ENCODE results near the gene MDN1. TPM values are rescaled to one million over a fixed set of nuclear protein-coding genes. Genes with fewer than 3 reads are reported as not detected.

The MDN1 gene
- total RNA-seq, 2 donors from 2014 or later, result 85.4 to 145 TPM

DNA sequence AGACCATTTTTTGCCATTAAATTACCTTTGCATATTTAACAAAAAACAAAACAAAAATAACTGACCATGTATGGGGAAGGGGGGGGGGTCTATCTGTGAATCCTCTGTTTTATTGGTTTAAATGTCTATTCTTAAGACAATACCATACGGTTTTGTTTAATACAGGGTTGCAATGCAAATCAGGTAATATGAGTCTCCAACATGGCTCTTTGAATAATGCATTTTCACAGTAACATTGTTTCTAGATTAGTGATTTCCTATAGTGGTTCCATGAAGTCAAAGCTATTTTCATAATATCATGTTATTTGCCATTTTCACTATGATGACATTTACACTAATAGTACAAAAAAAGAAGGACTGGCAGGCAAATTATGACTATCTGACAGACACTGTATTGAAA is 116.3 kb downstream of the MDN1 start:
- H3K9me3 Mint-ChIP-seq, result no peaks in the 10 kb centered on the region
- no peaks in the 10 kb centered on the region for H3K27me3 Mint-ChIP-seq (ENCODE audit: insufficient read depth)
- H3K36me3 Mint-ChIP-seq (ENCODE audit: low read depth), result peaks cover 77% of the 10 kb centered on the region
- no peak overlapping the region for H3K27ac Mint-ChIP-seq
- Histone ChIP-seq H3K27me3 (ENCODE audit: control insufficient read depth, insufficient read depth, low read length, poor library complexity, severe bottlenecking) (no peaks in the 10 kb centered on the region), H3K4me3 (ENCODE audit: low read length) (no peak overlapping the region), H3K9ac (ENCODE audit: extremely low read depth, low read length, poor library complexity, severe bottlenecking) (no peak overlapping the region), H3K27ac (ENCODE audit: low read depth, low read length) (no peak overlapping the region), H3K4me1 (ENCODE audit: control insufficient read depth, insufficient read depth, low read length) (peaks cover 7% of the 10 kb centered on the region), H3K36me3 (ENCODE audit: control insufficient read depth, insufficient read depth, low read length) (peaks cover 99% of the 10 kb centered on the region), H3K9me3 (ENCODE audit: control insufficient read depth, low read length) (no peaks in the 10 kb centered on the region)
- no peak overlapping the region for H3K4me3 Mint-ChIP-seq
- H3K4me1 Mint-ChIP-seq, result no peaks in the 10 kb centered on the region
- 100% methylated on average over 1 of the region's 1 CpG for WGBS, 2 experiments (ENCODE audit: insufficient coverage in 1 of 2, insufficient read length in 1 of 2)
- DNase-seq, result no peak
- TF ChIP-seq, protein P1, sequence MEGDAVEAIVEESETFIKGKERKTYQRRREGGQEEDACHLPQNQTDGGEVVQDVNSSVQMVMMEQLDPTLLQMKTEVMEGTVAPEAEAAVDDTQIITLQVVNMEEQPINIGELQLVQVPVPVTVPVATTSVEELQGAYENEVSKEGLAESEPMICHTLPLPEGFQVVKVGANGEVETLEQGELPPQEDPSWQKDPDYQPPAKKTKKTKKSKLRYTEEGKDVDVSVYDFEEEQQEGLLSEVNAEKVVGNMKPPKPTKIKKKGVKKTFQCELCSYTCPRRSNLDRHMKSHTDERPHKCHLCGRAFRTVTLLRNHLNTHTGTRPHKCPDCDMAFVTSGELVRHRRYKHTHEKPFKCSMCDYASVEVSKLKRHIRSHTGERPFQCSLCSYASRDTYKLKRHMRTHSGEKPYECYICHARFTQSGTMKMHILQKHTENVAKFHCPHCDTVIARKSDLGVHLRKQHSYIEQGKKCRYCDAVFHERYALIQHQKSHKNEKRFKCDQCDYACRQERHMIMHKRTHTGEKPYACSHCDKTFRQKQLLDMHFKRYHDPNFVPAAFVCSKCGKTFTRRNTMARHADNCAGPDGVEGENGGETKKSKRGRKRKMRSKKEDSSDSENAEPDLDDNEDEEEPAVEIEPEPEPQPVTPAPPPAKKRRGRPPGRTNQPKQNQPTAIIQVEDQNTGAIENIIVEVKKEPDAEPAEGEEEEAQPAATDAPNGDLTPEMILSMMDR (conservative IDR thresholded peaks at IDR 0.05), result no peak

DNA sequence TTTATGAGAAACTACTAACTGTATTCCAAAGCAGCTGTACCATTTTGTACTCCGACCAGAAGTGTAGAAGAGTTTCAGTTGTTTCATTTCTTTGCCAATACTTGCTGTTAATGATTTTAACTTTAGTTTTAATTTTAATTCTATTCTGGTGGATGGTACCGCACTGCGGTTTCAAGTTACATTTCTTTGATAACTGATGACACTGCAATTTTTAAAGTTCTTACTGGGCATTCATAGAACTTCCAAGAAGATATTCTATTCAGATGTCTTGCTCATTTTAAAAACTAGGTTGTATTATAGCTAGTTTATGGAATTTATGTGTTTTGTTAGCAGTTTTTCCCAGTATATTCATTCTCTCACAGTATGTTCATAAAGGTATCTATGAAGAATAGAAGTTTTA is 117.2 kb downstream of the MDN1 start:
- no peak overlapping the region for H3K27ac ChIP-seq (ENCODE audit: low read depth, low read length)
- H3K9me3 Mint-ChIP-seq, result no peaks in the 10 kb centered on the region
- TF ChIP-seq, protein P1 (conservative IDR thresholded peaks at IDR 0.05), result no peak
- H3K36me3 ChIP-seq (ENCODE audit: control insufficient read depth, insufficient read depth, low read length), result peaks cover 98% of the 10 kb centered on the region
- DNase-seq, result no peak
- 93 to 97% methylated on average over 2 to 3 of the region's 3 CpGs for WGBS, 2 experiments (ENCODE audit: insufficient coverage in 1 of 2, insufficient read length in 1 of 2)
- H3K9ac ChIP-seq (ENCODE audit: extremely low read depth, low read length, poor library complexity, severe bottlenecking), result no peak overlapping the region
- H3K9me3 ChIP-seq (ENCODE audit: control insufficient read depth, low read length), result no peaks in the 10 kb centered on the region
- H3K36me3 Mint-ChIP-seq (ENCODE audit: low read depth), result peaks cover 75% of the 10 kb centered on the region
- peaks cover 7% of the 10 kb centered on the region for H3K4me1 ChIP-seq (ENCODE audit: control insufficient read depth, insufficient read depth, low read length)
- no peak overlapping the region for H3K4me3 ChIP-seq (ENCODE audit: low read length)
- H3K4me3 Mint-ChIP-seq, result no peak overlapping the region
- no peaks in the 10 kb centered on the region for H3K27me3 Mint-ChIP-seq (ENCODE audit: insufficient read depth)
- no peak overlapping the region for H3K27ac Mint-ChIP-seq
- no peaks in the 10 kb centered on the region for H3K27me3 ChIP-seq (ENCODE audit: control insufficient read depth, insufficient read depth, low read length, poor library complexity, severe bottlenecking)
- H3K4me1 Mint-ChIP-seq, result no peaks in the 10 kb centered on the region

DNA sequence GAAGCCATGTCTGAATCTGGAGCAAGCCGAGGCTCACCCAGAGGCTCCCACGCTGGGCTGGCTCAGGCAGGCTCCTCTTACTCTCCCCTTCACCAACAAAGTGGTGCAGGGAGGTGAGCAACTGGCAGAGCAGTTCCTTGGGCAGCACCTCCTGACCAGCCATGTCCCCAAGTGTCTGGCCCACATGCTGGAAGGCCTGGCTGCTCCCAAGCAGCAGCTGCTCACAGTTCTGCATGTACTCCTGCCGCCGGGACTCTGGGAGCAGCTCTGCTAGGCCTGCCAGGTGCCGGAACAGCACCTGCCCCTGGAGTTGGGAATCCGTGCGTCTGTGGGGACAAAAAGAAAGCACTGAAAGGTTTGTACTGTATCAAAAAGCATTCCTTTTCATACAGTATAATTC is 123.9 kb downstream of the MDN1 start:
- H3K27ac ChIP-seq (ENCODE audit: low read depth, low read length), result no peak overlapping the region
- TF ChIP-seq, protein P1 (conservative IDR thresholded peaks at IDR 0.05), result no peak
- H3K4me1 ChIP-seq (ENCODE audit: control insufficient read depth, insufficient read depth, low read length), result peaks cover 10% of the 10 kb centered on the region
- 95 to 97% methylated on average over 6 to 7 of the region's 7 CpGs for WGBS, 2 experiments (ENCODE audit: insufficient coverage in 1 of 2, insufficient read length in 1 of 2)
- H3K36me3 Mint-ChIP-seq (ENCODE audit: low read depth), result peaks cover 87% of the 10 kb centered on the region
- H3K9me3 ChIP-seq (ENCODE audit: control insufficient read depth, low read length), result no peaks in the 10 kb centered on the region
- H3K4me3 ChIP-seq (ENCODE audit: low read length), result no peak overlapping the region
- H3K4me1 Mint-ChIP-seq, result peaks cover 15% of the 10 kb centered on the region
- H3K4me3 Mint-ChIP-seq, result no peak overlapping the region
- no peaks in the 10 kb centered on the region for H3K27me3 Mint-ChIP-seq (ENCODE audit: insufficient read depth)
- H3K27me3 ChIP-seq (ENCODE audit: control insufficient read depth, insufficient read depth, low read length, poor library complexity, severe bottlenecking), result no peaks in the 10 kb centered on the region
- no peaks in the 10 kb centered on the region for H3K9me3 Mint-ChIP-seq
- peaks cover 98% of the 10 kb centered on the region for H3K36me3 ChIP-seq (ENCODE audit: control insufficient read depth, insufficient read depth, low read length)
- peak overlapping the region; percentile 49 for H3K27ac Mint-ChIP-seq
- no peak for DNase-seq
- no peak overlapping the region for H3K9ac ChIP-seq (ENCODE audit: extremely low read depth, low read length, poor library complexity, severe bottlenecking)
